Measurements from ENCODE around the gene TRIM28. TPM values are rescaled to one million over a fixed set of nuclear protein-coding genes. Genes with fewer than 3 reads are reported as not detected.

Gene TRIM28
- total and polyA plus RNA-seq, 9 of the 15 experiments (the other 6 are each of a cell fraction or from before 2014, with no cell fraction given): 12.1 to 797 (median 490) TPM

DNA sequence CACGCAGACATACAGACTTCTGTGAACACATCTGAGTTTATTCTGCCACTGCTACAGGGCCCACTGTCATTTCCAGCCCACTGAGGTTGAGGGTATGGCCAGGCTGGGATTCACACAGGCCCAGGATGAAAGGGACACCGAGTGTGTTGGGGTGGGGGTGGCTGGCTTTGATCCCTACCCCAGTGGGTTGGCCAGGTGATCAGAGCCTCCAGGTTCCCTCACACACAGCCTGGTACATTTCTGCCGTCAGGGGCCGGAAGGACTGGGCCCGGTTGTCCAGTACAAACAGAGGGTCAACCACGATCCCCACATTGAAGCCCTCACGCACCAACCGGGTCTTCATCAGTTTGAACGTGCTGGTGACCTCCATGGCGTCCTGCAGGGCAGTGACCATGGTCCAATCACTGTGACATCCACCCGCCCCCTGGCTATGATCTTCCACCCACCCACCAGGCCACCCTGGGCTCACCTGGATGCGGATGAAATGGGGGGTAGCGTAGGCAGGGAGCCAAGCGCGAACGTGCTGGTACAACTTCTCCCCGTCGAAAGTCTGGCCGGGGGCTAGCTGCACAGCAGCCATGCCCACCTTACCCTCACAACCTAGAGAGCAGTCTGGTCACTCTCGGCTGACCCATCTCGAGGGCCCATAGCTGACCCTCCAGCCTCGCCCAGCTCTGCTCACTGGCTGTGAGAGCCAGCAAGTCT, 45.4 kb upstream of the TRIM28 start:
- POLR2A ChIA-PET: interaction anchor here (3.1 kb wide), 1 partner anchor 21 kb away, joined by 14 read pairs; the partner anchor contains the start of gene ZBTB45
- intact Hi-C loops (cut with micrococcal nuclease): no loop called here
- TSS peak; percentile 82 for BruUV-seq (replicated peaks)
- H3K9me3 ChIP-seq (replicated peaks; ENCODE audit: control insufficient read depth, insufficient read depth, low read depth, low read length): no peaks in the 10 kb centered on the region
- H3K4me2 ChIP-seq (ENCODE audit: insufficient read depth, low read length): peak overlapping the region; percentile 97
- no peaks in the 10 kb centered on the region for H3K27me3 ChIP-seq (ENCODE audit: control insufficient read depth in 2 of 2, insufficient read depth in 2 of 2, low read length in 2 of 2)
- no peaks in the 10 kb centered on the region for H3K9me1 ChIP-seq (ENCODE audit: control insufficient read depth, insufficient read depth, low read length)
- CTCF ChIA-PET (ENCODE audit: low intra/inter-chr PET ratio): no interaction called here
- ATAC-seq (peak; percentile 5), DNase-seq (ENCODE audit: extremely low read depth in 1 of 4, low spot score in 3 of 4) (peak in 2 of 4 experiments; percentile 21 to 33), FAIRE-seq (no peak)
- H3K36me3 ChIP-seq (ENCODE audit: control insufficient read depth, insufficient read depth, low read length): peaks cover 4% of the 10 kb centered on the region; the same call in 1 of the 3 replicates
- in situ Hi-C loops (cut with MboI): no loop called here
- H3K27ac ChIP-seq (ENCODE audit: extremely low read depth, low read depth, low read length): peak overlapping the region; percentile 73
- H2AFZ ChIP-seq (ENCODE audit: low read depth, low read length): peak overlapping the region; percentile 83
- H3K4me1 ChIP-seq (replicated peaks in 1 of 2; ENCODE audit: control insufficient read depth in 2 of 2, insufficient read depth in 2 of 2, low read length in 2 of 2): peaks cover 22 to 32% of the 10 kb centered on the region in 2 experiments; a peak in 4 of 5 replicates
- peak overlapping the region; percentile 67 for H3K4me3 ChIP-seq
- H3K79me2 ChIP-seq (ENCODE audit: control insufficient read depth, insufficient read depth, low read length): peaks cover 45% of the 10 kb centered on the region
- H3K9ac ChIP-seq (ENCODE audit: insufficient read depth in 1 of 2, low read depth in 2 of 2, low read length in 2 of 2): peak overlapping the region; percentile 80 to 99
- 1% methylated on average over 17 of the region's 22 CpGs for WGBS (ENCODE audit: insufficient coverage, low coverage, missing lambda C conversion rate)
- H4K20me1 ChIP-seq (replicated peaks; ENCODE audit: control insufficient read depth, insufficient read depth, low read length): no peaks in the 10 kb centered on the region
- TF ChIP-seq MEIS2 (IDR thresholded peaks at IDR 0.05; ENCODE audit: partially characterized antibody) (no peak), PHTF2 (CRISPR knock-in tag; IDR thresholded peaks at IDR 0.05) (no peak), RFX7 (CRISPR knock-in tag; IDR thresholded peaks at IDR 0.05) (no peak), E2F3 (CRISPR knock-in tag; IDR thresholded peaks at IDR 0.05) (no peak), ZNF133 (CRISPR knock-in tag; IDR thresholded peaks at IDR 0.05) (no peak), ZNF311 (CRISPR knock-in tag; IDR thresholded peaks at IDR 0.05) (no peak), RFX1 (IDR thresholded peaks at IDR 0.05) (no peak), ESRRB (CRISPR knock-in tag; IDR thresholded peaks at IDR 0.05; ENCODE audit: borderline replicate concordance) (no peak), ZNF668 (CRISPR knock-in tag; IDR thresholded peaks at IDR 0.05) (no peak), HINFP (tag; conservative IDR thresholded peaks at IDR 0.05; ENCODE audit: low read depth) (no peak), PRPF4 (IDR thresholded peaks at IDR 0.05; ENCODE audit: insufficient read depth, low read depth, low read length, poor library complexity, severe bottlenecking) (no peak), RB1 (IDR thresholded peaks at IDR 0.05; ENCODE audit: low read depth) (0 out of 2 replicates have a peak, but pooled peaks have one; percentile 3), TFAP4 (CRISPR knock-in tag; IDR thresholded peaks at IDR 0.05; ENCODE audit: borderline replicate concordance) (no peak), JUN (IDR thresholded peaks at IDR 0.05; ENCODE audit: borderline replicate concordance, low read depth, low read length) (no peak), JUN (CRISPR knock-in tag; IDR thresholded peaks at IDR 0.05; ENCODE audit: borderline replicate concordance) (0 out of 2 replicates have a peak, but pooled peaks have one; percentile 35), ZNF699 (CRISPR knock-in tag; IDR thresholded peaks at IDR 0.05; ENCODE audit: insufficient replicate concordance) (no peak), HDAC1 (IDR thresholded peaks at IDR 0.05) (no peak), NR2F6 (CRISPR knock-in tag; IDR thresholded peaks at IDR 0.05) (no peak)
- TF ChIP-seq, protein P1, sequence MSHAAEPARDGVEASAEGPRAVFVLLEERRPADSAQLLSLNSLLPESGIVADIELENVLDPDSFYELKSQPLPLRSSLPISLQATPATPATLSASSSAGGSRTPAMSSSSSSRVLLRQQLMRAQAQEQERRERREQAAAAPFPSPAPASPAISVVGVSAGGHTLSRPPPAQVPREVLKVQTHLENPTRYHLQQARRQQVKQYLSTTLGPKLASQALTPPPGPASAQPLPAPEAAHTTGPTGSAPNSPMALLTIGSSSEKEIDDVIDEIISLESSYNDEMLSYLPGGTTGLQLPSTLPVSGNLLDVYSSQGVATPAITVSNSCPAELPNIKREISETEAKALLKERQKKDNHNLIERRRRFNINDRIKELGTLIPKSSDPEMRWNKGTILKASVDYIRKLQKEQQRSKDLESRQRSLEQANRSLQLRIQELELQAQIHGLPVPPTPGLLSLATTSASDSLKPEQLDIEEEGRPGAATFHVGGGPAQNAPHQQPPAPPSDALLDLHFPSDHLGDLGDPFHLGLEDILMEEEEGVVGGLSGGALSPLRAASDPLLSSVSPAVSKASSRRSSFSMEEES (CRISPR knock-in tag; IDR thresholded peaks at IDR 0.05): no peak

All from K562 (cell line).